ENCODE results near the gene GPC6. TPM values are rescaled to one million over a fixed set of nuclear protein-coding genes. Genes with fewer than 3 reads are reported as not detected.

Gene GPC6
- total RNA-seq, 4 donors from 2014 or later = 2.7 to 5.7 (median 4.4) TPM

DNA sequence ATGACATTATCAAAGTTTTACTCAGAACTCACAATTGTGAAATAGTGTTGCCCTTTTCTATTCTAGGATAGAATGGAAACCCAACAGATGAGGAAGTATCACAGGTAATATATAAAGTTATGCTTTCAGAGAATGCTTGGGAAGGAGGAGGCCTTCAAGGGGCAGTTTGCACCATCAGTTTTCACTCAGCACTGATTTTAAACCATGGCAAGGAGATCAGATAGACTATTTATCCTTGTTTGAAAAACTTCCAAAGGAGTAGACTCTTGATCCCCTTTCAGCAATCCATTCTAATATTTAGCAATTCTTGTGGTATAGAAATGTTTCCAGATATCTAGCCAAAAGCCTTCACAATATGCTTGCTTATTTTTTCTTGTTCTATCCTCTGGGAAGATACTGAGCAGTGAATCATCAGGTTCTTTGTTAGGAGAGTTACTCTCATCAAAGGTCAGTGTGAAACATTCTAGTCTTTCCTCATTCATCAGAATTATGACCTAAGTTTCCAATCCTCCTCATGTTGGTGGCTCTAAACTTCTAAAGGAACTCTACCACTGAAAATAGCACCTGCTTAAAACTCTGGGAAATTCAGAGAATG, 3.8 kb downstream of the GPC6 start:
- H3K9me3 ChIP-seq = no peaks in the 10 kb centered on the region
- no peak for DNase-seq (ENCODE audit: low spot score in 2 of 2)
- no peak overlapping the region for H3K27ac ChIP-seq
- H3K4me1 ChIP-seq = peaks cover 23% of the 10 kb centered on the region
- H3K36me3 ChIP-seq = no peaks in the 10 kb centered on the region
- no peak overlapping the region for H3K4me3 ChIP-seq
- peaks cover 17% of the 10 kb centered on the region for H3K27me3 ChIP-seq
- TF ChIP-seq POLR2AphosphoS5 (IDR thresholded peaks at IDR 0.05) (no peak), POLR2A (IDR thresholded peaks at IDR 0.05) (no peak), EP300 (IDR thresholded peaks at IDR 0.05) (no peak), CTCF (IDR thresholded peaks at IDR 0.05) (no peak)

DNA sequence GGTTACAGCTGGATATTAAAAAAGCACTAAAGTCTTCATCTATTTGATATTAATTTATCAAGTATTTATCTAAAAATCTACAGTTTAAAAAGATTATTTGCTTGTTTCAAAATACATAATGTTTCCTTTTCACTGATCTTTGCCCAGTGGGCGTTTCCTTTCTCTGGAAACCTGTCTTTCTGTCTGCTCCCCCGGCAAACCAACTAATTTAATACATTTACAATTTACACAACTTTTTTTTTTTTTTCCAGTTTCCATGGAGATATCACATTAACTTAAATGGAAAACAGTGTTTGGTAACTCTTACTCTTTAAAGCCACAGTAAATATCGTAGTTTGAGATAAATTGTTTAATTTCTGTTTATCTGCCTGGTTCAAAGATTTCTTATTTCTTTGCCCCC, 5.3 kb downstream of the GPC6 start:
- H3K36me3 ChIP-seq = no peaks in the 10 kb centered on the region
- peaks cover 16% of the 10 kb centered on the region for H3K27me3 ChIP-seq
- DNase-seq (ENCODE audit: low spot score in 2 of 2) = no peak
- 71% methylated on average over 3 of the region's 3 CpGs for WGBS
- H3K27ac ChIP-seq = no peak overlapping the region
- no peak overlapping the region for H3K4me3 ChIP-seq
- H3K9me3 ChIP-seq = no peaks in the 10 kb centered on the region
- no peak for TF ChIP-seq POLR2AphosphoS5 (IDR thresholded peaks at IDR 0.05)
- TF ChIP-seq POLR2A (IDR thresholded peaks at IDR 0.05) = no peak
- no peak for TF ChIP-seq EP300 (IDR thresholded peaks at IDR 0.05)
- no peak for TF ChIP-seq CTCF (IDR thresholded peaks at IDR 0.05)
- peaks cover 15% of the 10 kb centered on the region for H3K4me1 ChIP-seq

- 61% methylated on average over 3 of the region's 3 CpGs for WGBS
- Histone ChIP-seq H3K27ac (no peak overlapping the region), H3K9me3 (no peaks in the 10 kb centered on the region), H3K4me3 (no peak overlapping the region), H3K36me3 (no peaks in the 10 kb centered on the region), H3K27me3 (no peaks in the 10 kb centered on the region), H3K4me1 (no peaks in the 10 kb centered on the region)
- DNase-seq (ENCODE audit: low spot score in 2 of 2) = no peak
- TF ChIP-seq POLR2A (IDR thresholded peaks at IDR 0.05) (no peak), EP300 (IDR thresholded peaks at IDR 0.05) (no peak), POLR2AphosphoS5 (IDR thresholded peaks at IDR 0.05) (no peak), CTCF (IDR thresholded peaks at IDR 0.05) (no peak)
Measured at GRCh38 chr13:93233997-93234416, 7.4 kb downstream of the GPC6 start.

GRCh38 chr13:93234459-93234858, 7.9 kb downstream of the GPC6 start:
- H3K27me3 ChIP-seq = no peaks in the 10 kb centered on the region

More at GRCh38 chr13:93234459-93234858, 7.9 kb downstream of the GPC6 start:
- TF ChIP-seq CTCF (IDR thresholded peaks at IDR 0.05) = no peak
- no peaks in the 10 kb centered on the region for H3K4me1 ChIP-seq
- no peaks in the 10 kb centered on the region for H3K36me3 ChIP-seq
- no peak for DNase-seq (ENCODE audit: low spot score in 2 of 2)
- no peak overlapping the region for H3K27ac ChIP-seq
- H3K4me3 ChIP-seq = no peak overlapping the region
- H3K9me3 ChIP-seq = peaks cover 3% of the 10 kb centered on the region

Measured in suprapubic skin (tissue), 4 donors.